Measurements from ENCODE around the gene BHLHE23. TPM values are rescaled to one million over a fixed set of nuclear protein-coding genes. Genes with fewer than 3 reads are reported as not detected.
A peak's percentile ranks its signal among the peaks of the same experiment; 100 is the strongest.

Gene BHLHE23
- total RNA-seq, 1 donor from 2014 or later: 23.9 TPM

- peak; percentile 74 for TF ChIP-seq CTCF (IDR thresholded peaks at IDR 0.05; ENCODE audit: partially characterized antibody, unreplicated experiment)
- peak overlapping the region; percentile 48 for H3K4me3 Mint-ChIP-seq (ENCODE audit: unreplicated experiment)
- H3K4me1 Mint-ChIP-seq (ENCODE audit: low read depth, unreplicated experiment): peaks cover 18% of the 10 kb centered on the region
- H3K36me3 Mint-ChIP-seq (ENCODE audit: unreplicated experiment): no peaks in the 10 kb centered on the region
- H3K27ac Mint-ChIP-seq (ENCODE audit: unreplicated experiment): peak overlapping the region; percentile 13
- DNase-seq: peak; percentile 97
- H3K27me3 Mint-ChIP-seq (ENCODE audit: unreplicated experiment): peaks cover 7% of the 10 kb centered on the region
- peaks cover 12% of the 10 kb centered on the region for H3K9me3 Mint-ChIP-seq (ENCODE audit: unreplicated experiment)
Observed at GRCh38 chr20:62971950-62972844, 34.6 kb downstream of the BHLHE23 start.

- no peak for TF ChIP-seq CTCF (IDR thresholded peaks at IDR 0.05; ENCODE audit: partially characterized antibody, unreplicated experiment)
- Mint-ChIP-seq H3K4me3 (ENCODE audit: unreplicated experiment) (peak overlapping the region; percentile 48), H3K4me1 (ENCODE audit: low read depth, unreplicated experiment) (peaks cover 14% of the 10 kb centered on the region), H3K9me3 (ENCODE audit: unreplicated experiment) (peaks cover 10% of the 10 kb centered on the region), H3K36me3 (ENCODE audit: unreplicated experiment) (no peaks in the 10 kb centered on the region), H3K27ac (ENCODE audit: unreplicated experiment) (peak overlapping the region; percentile 13), H3K27me3 (ENCODE audit: unreplicated experiment) (peaks cover 7% of the 10 kb centered on the region)
- no peak for DNase-seq
Observed at GRCh38 chr20:62971211-62971949, 35.4 kb downstream of the BHLHE23 start.

GRCh38 chr20:62970307-62971210 is 36.2 kb downstream of the BHLHE23 start:
- Mint-ChIP-seq H3K9me3 (ENCODE audit: unreplicated experiment) (peaks cover 7% of the 10 kb centered on the region), H3K4me3 (ENCODE audit: unreplicated experiment) (no peak overlapping the region), H3K36me3 (ENCODE audit: unreplicated experiment) (no peaks in the 10 kb centered on the region), H3K27me3 (ENCODE audit: unreplicated experiment) (peaks cover 7% of the 10 kb centered on the region), H3K4me1 (ENCODE audit: low read depth, unreplicated experiment) (peaks cover 14% of the 10 kb centered on the region), H3K27ac (ENCODE audit: unreplicated experiment) (no peak overlapping the region)
- TF ChIP-seq CTCF (IDR thresholded peaks at IDR 0.05; ENCODE audit: partially characterized antibody, unreplicated experiment): no peak
- no peak for DNase-seq

- no peak for TF ChIP-seq CTCF (IDR thresholded peaks at IDR 0.05; ENCODE audit: partially characterized antibody, unreplicated experiment)
- no peak for DNase-seq
- Mint-ChIP-seq H3K9me3 (ENCODE audit: unreplicated experiment) (peaks cover 7% of the 10 kb centered on the region), H3K4me1 (ENCODE audit: low read depth, unreplicated experiment) (peaks cover 13% of the 10 kb centered on the region), H3K4me3 (ENCODE audit: unreplicated experiment) (no peak overlapping the region), H3K36me3 (ENCODE audit: unreplicated experiment) (no peaks in the 10 kb centered on the region), H3K27ac (ENCODE audit: unreplicated experiment) (no peak overlapping the region), H3K27me3 (ENCODE audit: unreplicated experiment) (peaks cover 7% of the 10 kb centered on the region)
Observed at GRCh38 chr20:62969939-62970306, 36.8 kb downstream of the BHLHE23 start.

All from glutamatergic neuron (in vitro differentiated cells).